Peyer's patch (tissue), 4 donors: Measurements from ENCODE around the gene ZNF668.

Experiments used
- CTCF ChIP-seq, 6 experiments: fragments of 450-650 bp in 4 of 6; fragments of 200-600 bp in 2 of 6; sonication (generic) in 1 of 6; IDR thresholded peaks; one replicate each; pipeline ENCODE4 v1.5.1; 2017 to 2019; ENCODE audit warnings: antibody characterized with exemption in 6 of 6, mild to moderate bottlenecking in 3 of 6, moderate library complexity in 1 of 6
- POLR2A ChIP-seq, 2 donors: fragments of 450-650 bp; IDR thresholded peaks; one replicate each; pipeline ENCODE4 v1.5.1; 2017; ENCODE audit warnings: antibody characterized with exemption in 2 of 2, mild to moderate bottlenecking in 2 of 2, moderate library complexity in 2 of 2

GRCh38 chr16:31083081-31083480, 9.0 kb upstream of the ZNF668 start:
- no peak for TF ChIP-seq POLR2A (IDR thresholded peaks at IDR 0.05)
- TF ChIP-seq CTCF (IDR thresholded peaks at IDR 0.05) = no peak
